Activated effector memory CD4-positive, alpha-beta T cell treated with anti-CD3 and anti-CD28 coated beads, Interleukin-2, amount 50 U/mL, for 16 hours (primary cell): ENCODE results near the gene RRP9.

ENCODE experiments used
- DNase-seq: peaks from one replicate; pipeline ENCODE4 v3.0.0-alpha.2; 2020

The RRP9 gene

DNA sequence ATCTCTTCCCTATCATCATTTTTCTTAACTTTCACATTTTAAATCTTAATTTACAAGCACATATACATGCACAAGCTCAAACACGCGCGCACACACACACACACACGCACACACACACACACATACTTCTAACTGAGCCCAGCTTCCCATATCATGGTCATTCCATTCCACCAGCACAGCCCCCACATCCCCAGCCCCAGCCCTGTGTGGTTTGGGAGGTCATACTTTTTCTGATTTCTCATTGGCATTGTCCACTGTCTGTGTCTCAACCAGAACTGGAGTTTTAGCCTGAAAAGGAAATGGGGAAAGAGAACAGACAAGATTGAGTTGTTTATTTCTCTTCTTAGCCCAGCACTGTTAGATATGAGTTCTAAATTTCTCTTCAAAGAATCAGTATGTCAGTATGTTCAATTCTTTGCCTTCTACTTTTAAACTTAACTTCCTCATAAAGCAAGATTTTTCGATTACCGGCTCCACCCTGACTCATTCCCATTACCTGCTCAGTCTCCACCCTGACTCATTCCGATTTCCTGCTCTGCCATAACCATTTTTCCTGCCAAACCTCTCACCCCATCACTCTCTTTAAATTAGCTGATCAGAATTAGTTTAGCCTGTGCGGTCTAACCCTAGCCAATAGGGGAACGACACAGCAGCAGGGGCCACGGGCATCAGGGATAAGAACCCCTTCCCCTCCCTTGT lies 44.9 kb downstream of the RRP9 start:
- no peak for DNase-seq

DNA sequence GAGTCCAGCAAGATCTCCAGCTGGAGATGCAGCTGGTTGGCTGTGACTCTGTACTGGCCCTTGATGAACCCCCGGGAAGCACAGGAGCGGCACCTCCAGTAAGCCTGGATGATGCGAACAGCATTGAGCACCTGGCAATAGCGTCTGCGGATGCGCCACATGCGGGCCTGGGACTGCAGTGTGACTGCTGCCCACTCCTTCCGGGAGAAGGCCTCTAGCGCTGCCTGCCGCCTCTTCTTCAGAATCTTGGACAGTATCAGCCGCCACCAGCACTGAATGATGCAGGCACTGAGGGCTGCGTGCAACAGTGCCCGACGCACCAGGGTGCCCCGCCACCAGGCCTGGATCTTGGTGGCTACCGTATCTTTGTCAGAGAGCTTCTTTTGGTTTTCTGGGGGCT lies 46.8 kb downstream of the RRP9 start:
- no peak for DNase-seq

DNA sequence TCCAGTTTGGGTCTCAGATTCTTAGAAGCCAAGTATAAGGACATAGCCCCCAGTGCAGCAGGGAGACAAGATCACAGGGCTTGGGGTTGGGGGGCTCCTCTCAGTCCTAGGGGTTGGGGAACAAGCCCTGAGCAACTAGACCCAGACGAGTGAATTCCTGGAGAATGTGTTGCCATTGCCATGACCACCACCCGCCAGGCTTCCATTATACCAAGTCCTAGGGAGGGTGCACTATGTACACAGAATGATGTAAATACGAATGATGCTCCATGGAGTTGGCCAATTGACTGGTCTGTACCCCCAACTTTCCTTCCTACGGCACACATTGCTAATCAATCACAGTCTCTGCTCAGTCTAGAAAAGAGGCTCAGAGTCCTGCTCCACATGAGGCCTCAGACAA lies 47.3 kb downstream of the RRP9 start:
- no peak for DNase-seq

DNA sequence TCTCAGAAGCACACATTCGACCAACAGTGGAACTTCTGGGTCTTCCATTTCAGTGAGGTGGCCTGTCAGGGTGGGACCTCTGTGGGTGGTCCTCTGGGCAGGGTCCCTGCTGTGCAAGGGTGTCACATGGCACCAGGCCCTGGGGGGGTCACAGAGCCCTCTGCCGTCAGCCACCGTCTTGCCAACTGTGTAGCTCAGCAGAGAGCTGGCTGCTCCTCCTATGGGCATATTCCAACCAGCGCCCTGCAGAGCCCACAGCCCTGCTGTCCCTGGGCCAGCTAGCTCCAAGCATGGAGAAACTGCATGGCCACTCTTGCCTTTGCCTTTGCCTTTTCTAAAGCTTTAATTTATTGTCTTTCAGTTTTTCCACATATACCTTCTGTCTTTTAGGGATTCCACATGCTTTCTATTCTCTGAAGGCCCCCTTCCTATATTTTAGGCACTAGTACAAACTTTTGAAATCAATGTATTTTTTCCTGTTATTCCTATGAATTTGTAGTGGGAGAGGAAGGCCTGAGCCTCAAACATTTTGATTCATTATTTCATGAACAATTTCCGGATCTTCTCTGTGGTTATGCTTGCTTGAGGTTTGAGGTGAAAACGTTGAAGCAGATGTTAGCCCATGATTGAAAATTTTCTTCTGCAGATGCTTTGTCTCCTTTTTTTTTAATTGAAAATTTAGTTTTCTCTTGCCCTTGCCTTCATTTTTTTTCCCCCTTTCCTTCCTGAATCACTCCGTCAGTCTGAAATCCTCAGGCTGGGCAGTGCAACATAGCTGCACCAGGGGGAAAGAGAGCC lies 50.3 kb downstream of the RRP9 start:
- DNase-seq = no peak

DNA sequence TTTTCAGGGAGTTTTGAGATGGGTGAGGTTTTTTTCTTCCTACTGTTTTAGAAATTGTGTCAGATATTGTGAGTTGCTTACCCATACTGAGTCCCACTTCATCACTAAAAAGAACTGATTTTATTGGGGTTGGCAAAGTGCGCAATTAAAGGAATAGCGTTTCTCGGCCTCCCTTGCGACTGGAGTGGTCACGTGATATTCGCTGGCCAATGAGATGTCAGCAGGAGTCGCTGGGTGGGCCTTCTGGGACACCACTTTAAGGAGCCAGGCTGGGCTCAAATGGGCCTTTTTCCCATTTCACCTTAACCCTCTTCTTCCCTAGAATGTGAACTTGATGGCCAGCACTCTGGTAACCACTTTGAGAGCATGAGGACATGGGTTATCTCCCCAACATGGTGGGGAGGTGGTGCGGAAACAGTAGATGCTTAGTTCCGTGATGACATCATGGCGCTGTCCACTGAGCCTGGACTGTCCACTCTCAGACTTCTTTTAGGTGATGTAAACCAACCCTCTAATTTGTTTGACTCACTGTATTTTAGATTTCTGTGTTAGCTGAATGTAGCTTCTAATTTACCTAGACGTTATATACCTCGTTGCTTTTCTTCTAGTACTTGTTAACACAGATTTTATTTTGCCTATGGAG lies 53.1 kb downstream of the RRP9 start:
- DNase-seq = no peak

DNA sequence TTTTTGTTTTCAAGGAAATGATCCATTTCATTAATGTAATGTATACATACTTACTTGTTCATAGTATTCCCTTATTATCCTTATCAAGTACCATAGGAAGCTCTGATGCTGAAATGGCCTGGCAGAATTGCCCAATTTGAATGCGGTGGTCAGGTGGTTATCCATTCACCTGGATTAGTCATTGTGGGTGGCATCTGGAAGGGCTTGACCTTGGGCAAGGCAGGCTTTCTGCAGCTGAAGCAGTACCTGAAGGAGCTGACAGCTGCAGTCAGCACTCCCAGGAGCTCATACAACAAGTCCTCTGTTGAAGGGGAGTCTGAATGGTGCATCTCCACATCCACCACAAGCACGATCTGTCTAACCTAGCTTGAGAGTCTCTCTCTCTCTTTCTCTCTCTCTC lies 54.1 kb downstream of the RRP9 start:
- no peak for DNase-seq

DNA sequence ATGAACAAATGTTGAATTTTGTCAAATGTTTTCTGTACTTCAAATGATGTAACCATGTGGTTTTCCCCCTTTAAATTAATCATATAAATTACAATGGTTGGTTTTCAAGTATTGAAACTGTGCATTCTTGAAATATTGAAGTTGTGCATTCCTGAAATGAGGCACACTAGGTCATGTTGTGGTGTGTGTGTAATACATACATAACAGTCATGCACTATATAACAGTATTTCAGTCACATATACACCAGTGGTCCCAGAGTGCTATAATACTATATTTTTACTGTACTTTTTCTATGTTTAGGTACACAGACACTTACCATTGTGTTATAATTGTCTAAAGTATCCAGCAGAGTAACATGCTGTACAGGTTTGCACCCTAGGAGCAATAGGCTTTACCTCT lies 55.3 kb downstream of the RRP9 start:
- no peak for DNase-seq
